ENCODE results near the gene RPL10A. TPM values are rescaled to one million over a fixed set of nuclear protein-coding genes. Genes with fewer than 3 reads are reported as not detected.
A peak's percentile ranks its signal among the peaks of the same experiment; 100 is the strongest.

RPL10A gene
- total and polyA plus RNA-seq, 2 of the 8 experiments (the other 6 are each of a cell fraction or from before 2014, with no cell fraction given): 1,893 to 2,948 TPM

- Histone ChIP-seq H4K5ac (ENCODE audit: insufficient read length, low read depth, low read length) (no peak overlapping the region), H2BK5ac (ENCODE audit: low read depth, low read length) (no peak overlapping the region), H4K20me1 (replicated peaks in 1 of 2; ENCODE audit: control insufficient read depth in 1 of 2, insufficient read depth in 2 of 2, low read length in 2 of 2) (peaks cover 15 to 21% of the 10 kb centered on the region in 2 experiments), H3K18ac (ENCODE audit: extremely low read depth, low read length) (no peak overlapping the region), H3K23me2 (ENCODE audit: low read depth, low read length) (no peaks in the 10 kb centered on the region), H2BK120ac (replicated peaks; ENCODE audit: low read depth, low read length) (no peak overlapping the region), H3K4ac (replicated peaks; ENCODE audit: insufficient read length, low read depth, low read length) (no peak overlapping the region), H3K4me2 (ENCODE audit: insufficient read depth in 1 of 2, low read depth in 2 of 2, low read length in 2 of 2) (no peak overlapping the region), H2AFZ (ENCODE audit: low read length) (no peak overlapping the region), H2BK12ac (ENCODE audit: low read depth, low read length) (no peak overlapping the region), H3K27me3 (replicated peaks in 1 of 4; ENCODE audit: control insufficient read depth in 3 of 4, extremely low read depth in 1 of 4, insufficient read depth in 3 of 4, low read length in 3 of 4) (no peaks in the 10 kb centered on the region; a peak in 1 of 7 replicates), H2BK15ac (ENCODE audit: low read length) (no peak overlapping the region), H2BK20ac (ENCODE audit: low read length) (no peak overlapping the region), H3K14ac (ENCODE audit: insufficient read length) (no peak overlapping the region), H3K36me3 (ENCODE audit: control insufficient read depth in 2 of 4, insufficient read depth in 4 of 4, low read length in 3 of 4) (peaks cover 9 to 42% (median 13%) of the 10 kb centered on the region in 4 experiments; a peak in 6 of 8 replicates), H2AK5ac (ENCODE audit: low read depth, low read length) (no peak overlapping the region), H3K56ac (replicated peaks; ENCODE audit: insufficient read length, low read depth, low read length) (no peak overlapping the region), H3K23ac (ENCODE audit: insufficient read length) (no peak overlapping the region), H3K9me3 (ENCODE audit: insufficient read depth in 2 of 2, low read depth in 1 of 2, low read length in 1 of 2) (no peaks in the 10 kb centered on the region), H3K4me1 (replicated peaks in 1 of 4; ENCODE audit: control insufficient read depth in 3 of 4, insufficient read depth in 4 of 4, low read length in 3 of 4) (no peaks in the 10 kb centered on the region; a peak in 4 of 7 replicates), H4K8ac (ENCODE audit: extremely low read depth, insufficient read depth, low read length) (no peak overlapping the region), H3K4me3 (ENCODE audit: extremely low read depth in 1 of 4, insufficient read depth in 2 of 4, low read depth in 3 of 4, low read length in 4 of 4) (no peak overlapping the region), H3K79me1 (ENCODE audit: low read depth, low read length) (no peaks in the 10 kb centered on the region), H3K79me2 (ENCODE audit: control insufficient read depth in 1 of 2, insufficient read depth in 2 of 2, low read length in 2 of 2) (0 out of 4 replicates have a peak, but pooled peaks cover 0 to 2% of the 10 kb centered on the region in 2 experiments), H4K91ac (replicated peaks; ENCODE audit: insufficient read length, low read length) (no peak overlapping the region), H3K27ac (ENCODE audit: low read depth, low read length) (no peak overlapping the region), H3K9ac (replicated peaks in 1 of 4; ENCODE audit: extremely low read depth in 1 of 4, low read depth in 3 of 4, low read length in 3 of 4) (no peak overlapping the region)
- ChIA-PET POLR2A (ENCODE audit: partially characterized antibody) (interaction anchor here (0.6 to 37.6 kb wide), 7 partner anchors 2 to 207 kb away, joined by 3 to 1319 read pairs (median 4); partner anchors contain the start of genes FANCE, RPL10A and TEAD3), CTCF (ENCODE audit: partially characterized antibody) (interaction anchor here (1.2 to 2.5 kb wide), 3 partner anchors 8 to 20 kb away, joined by 4 to 6 read pairs (median 5); partner anchors contain the start of gene RPL10A)
- 79% methylated on average over 13 of the region's 14 CpGs; no CpG with 5 or more reads in 1 of the 2 experiments for WGBS, 2 experiments (ENCODE audit: extremely low coverage in 1 of 2, insufficient coverage in 1 of 2, insufficient read length in 1 of 2, insufficient replicate concordance in 2 of 2, low coverage in 1 of 2, low lambda C conversion rate in 2 of 2, missing lambda C conversion rate in 1 of 2)
- TF ChIP-seq POLR2AphosphoS5 (IDR thresholded peaks at IDR 0.05; ENCODE audit: low read depth, low read length) (0 out of 2 replicates have a peak, but pooled peaks have one; percentile 56), CHD1 (IDR thresholded peaks at IDR 0.05; ENCODE audit: low read depth, low read length) (no peak), POLR2A (IDR thresholded peaks at IDR 0.05; ENCODE audit: control extremely low read depth in 1 of 2, low read depth in 2 of 2, low read length in 2 of 2) (peak in 1 of 2 experiments; percentile 46; a peak in 1 of 3 replicates)
- DNase-seq (ENCODE audit: low read depth in 1 of 2, low spot score in 2 of 2) (peak in 1 of 2 experiments; percentile 54), FAIRE-seq (no peak)
Measured at GRCh38 chr6:35476004-35476403, 7.8 kb downstream of the RPL10A start.

Measured in H1 (cell line).